HepG2 (cell line): ENCODE results near the gene HOXA7. TPM values are rescaled to one million over a fixed set of nuclear protein-coding genes. Genes with fewer than 3 reads are reported as not detected.
A peak's percentile ranks its signal among the peaks of the same experiment; 100 is the strongest.

ENCODE experiments used
- ELF4 ChIP-seq: sonication (generic); formaldehyde crosslinking; IDR thresholded peaks from 2 replicates; pipeline ENCODE4 v1.5.0; 2020; ENCODE audit warnings: missing genetic modification reagents, mild to moderate bottlenecking, moderate library complexity, borderline replicate concordance
- FOSL1 ChIP-seq: sonication (generic); formaldehyde crosslinking; IDR thresholded peaks from 2 replicates; pipeline ENCODE4 v1.9.0; 2021; ENCODE audit warnings: missing genetic modification reagents, borderline replicate concordance
- GPN1 ChIP-seq: sonication (generic); formaldehyde crosslinking; IDR thresholded peaks from 2 replicates; pipeline ENCODE4 v1.5.1; 2020; ENCODE audit warnings: missing genetic modification reagents, borderline replicate concordance
- HDAC2 ChIP-seq: sonication (generic); formaldehyde crosslinking; IDR thresholded peaks from 2 replicates; pipeline ENCODE4 v1.4.0; 2020; ENCODE audit warnings: missing genetic modification reagents
- HNRNPUL1 ChIP-seq: fragments of 200-400 bp; formaldehyde crosslinking; IDR thresholded peaks from 2 replicates; pipeline ENCODE4 v1.6.1; 2017; ENCODE audit warnings: low read depth, mild to moderate bottlenecking, low read length, moderate library complexity
- JUND ChIP-seq: sonication (generic); formaldehyde crosslinking; IDR thresholded peaks from 2 replicates; pipeline ENCODE4 v1.8.0; 2022; ENCODE audit warnings: mild to moderate bottlenecking, missing genetic modification reagents
- KDM5A ChIP-seq: fragments of 200-600 bp; sonication (generic); IDR thresholded peaks from 2 replicates; pipeline ENCODE4 v1.7.0; 2018; ENCODE audit warnings: antibody characterized with exemption, mild to moderate bottlenecking, low read length, borderline replicate concordance
- MED13 ChIP-seq: sonication (generic); formaldehyde crosslinking; IDR thresholded peaks from 2 replicates; pipeline ENCODE4 v1.5.0; 2020; ENCODE audit warnings: missing genetic modification reagents
- NFE2L2 ChIP-seq: fragments of 150-350 bp; IDR thresholded peaks from 2 replicates; pipeline ENCODE4 v1.6.1; 2014; ENCODE audit warnings: low read length
- NFYC ChIP-seq: IDR thresholded peaks from 2 replicates; pipeline ENCODE4 v1.6.1; 2016; ENCODE audit warnings: missing genetic modification reagents, missing compliant biosample characterization
- NPAS2 ChIP-seq: sonication (generic); formaldehyde crosslinking; IDR thresholded peaks from 2 replicates; pipeline ENCODE4 v1.8.0; 2022; ENCODE audit warnings: mild to moderate bottlenecking, missing genetic modification reagents, borderline replicate concordance
- NR2C2 ChIP-seq: sonication (generic); formaldehyde crosslinking; IDR thresholded peaks from 2 replicates; pipeline ENCODE4 v1.4.0; 2020; ENCODE audit warnings: missing genetic modification reagents, mild to moderate bottlenecking, moderate library complexity, borderline replicate concordance
- NRL ChIP-seq: sonication (generic); formaldehyde crosslinking; IDR thresholded peaks from 2 replicates; pipeline ENCODE4 v1.5.0; 2020; ENCODE audit warnings: missing genetic modification reagents, mild to moderate bottlenecking, moderate library complexity, borderline replicate concordance
- RFX1 ChIP-seq: fragments of 450-650 bp; IDR thresholded peaks from 2 replicates; pipeline ENCODE4 v1.6.1; 2017
- RFXANK ChIP-seq: IDR thresholded peaks from 2 replicates; pipeline ENCODE4 v1.6.1; 2016
- U2AF2 ChIP-seq: fragments of 200-400 bp; formaldehyde crosslinking; IDR thresholded peaks from 2 replicates; pipeline ENCODE4 v1.6.1; 2017; ENCODE audit warnings: low read depth, mild to moderate bottlenecking, low read length
- ZFX ChIP-seq: sonication (generic); formaldehyde crosslinking; IDR thresholded peaks from 2 replicates; pipeline ENCODE4 v1.4.0; 2020; ENCODE audit warnings: mild to moderate bottlenecking, low read depth, missing genetic modification reagents, moderate library complexity
- ZNF260 ChIP-seq: sonication (generic); formaldehyde crosslinking; IDR thresholded peaks from 2 replicates; pipeline ENCODE4 v1.4.0; 2020; ENCODE audit warnings: missing genetic modification reagents, low read depth, mild to moderate bottlenecking, borderline replicate concordance
- ZNF263 ChIP-seq: sonication (generic); formaldehyde crosslinking; IDR thresholded peaks from 2 replicates; pipeline ENCODE4 v1.4.0; 2020; ENCODE audit warnings: missing genetic modification reagents
- ZNF33B ChIP-seq: sonication (generic); formaldehyde crosslinking; IDR thresholded peaks from 2 replicates; pipeline ENCODE4 v1.5.1; 2020; ENCODE audit warnings: mild to moderate bottlenecking, missing genetic modification reagents
- ZNF569 ChIP-seq: sonication (generic); formaldehyde crosslinking; IDR thresholded peaks from 2 replicates; pipeline ENCODE4 v1.5.0; 2020; ENCODE audit warnings: mild to moderate bottlenecking, missing genetic modification reagents, moderate library complexity, borderline replicate concordance
- ZNF678 ChIP-seq: sonication (generic); formaldehyde crosslinking; IDR thresholded peaks from 2 replicates; pipeline ENCODE4 v1.4.0; 2020; ENCODE audit warnings: mild to moderate bottlenecking, missing genetic modification reagents
- ZNF7 ChIP-seq: IDR thresholded peaks from 2 replicates; pipeline ENCODE4 v1.6.1; 2016; ENCODE audit warnings: missing biosample characterization, missing genetic modification reagents
- ZNF709 ChIP-seq: sonication (generic); formaldehyde crosslinking; IDR thresholded peaks from 2 replicates; pipeline ENCODE4 v1.5.0; 2020; ENCODE audit warnings: mild to moderate bottlenecking, missing genetic modification reagents
- ZNF781 ChIP-seq: sonication (generic); formaldehyde crosslinking; IDR thresholded peaks from 2 replicates; pipeline ENCODE4 v1.5.1; 2020; ENCODE audit warnings: borderline replicate concordance, mild to moderate bottlenecking, missing genetic modification reagents; ENCODE audit errors: not compliant biosample characterization
- polyA plus RNA-seq, 8 experiments: library from polyadenylated mRNA; depleted of rRNA in 3 of 8; stranded (reverse) in 7 of 8; unstranded in 1 of 8; fragments of >200 nt; fragmentation: Illumina TruSeq in 4 of 8; extraction: Trizol in 4 of 8; gene quantifications; 2 replicates each; pipeline versions ENCODE4 v1.2.1 to v1.2.3, GENCODE V29; 2011 to 2016; ENCODE audit warnings: low read depth in 4 of 8, missing spikeins in 1 of 8, mixed read lengths in 1 of 8; ENCODE audit not compliant: insufficient read depth in 1 of 8
- total RNA-seq, 5 experiments: library from RNA; depleted of rRNA; stranded (reverse); fragments of >200 nt; fragmentation: Illumina TruSeq; extraction: Trizol; gene quantifications; 2 replicates each; pipeline ENCODE4 v1.2.3, GENCODE V29; 2016; ENCODE audit warnings: low read depth in 1 of 5
- TF ChIP-seq, protein P1 (sequence below): sonication (generic); formaldehyde crosslinking; conservative IDR thresholded peaks from 2 replicates; pipeline ENCODE4 v1.8.1; 2023; ENCODE audit warnings: missing genetic modification reagents
- TF ChIP-seq, protein P2 (sequence below): sonication (generic); formaldehyde crosslinking; IDR thresholded peaks from 2 replicates; pipeline ENCODE4 v1.5.1; 2020; ENCODE audit warnings: missing genetic modification reagents, mild to moderate bottlenecking, borderline replicate concordance
- TF ChIP-seq, protein P3 (sequence below): sonication (generic); formaldehyde crosslinking; IDR thresholded peaks from 2 replicates; pipeline ENCODE4 v1.8.1; 2023; ENCODE audit warnings: mild to moderate bottlenecking, inconsistent platforms, moderate library complexity, missing genetic modification reagents, borderline replicate concordance

HOXA7 gene
- total and polyA plus RNA-seq, 2 of the 13 experiments (the other 11 are each of a cell fraction or from before 2014, with no cell fraction given), result 0.05 TPM; not detected in 1

DNA sequence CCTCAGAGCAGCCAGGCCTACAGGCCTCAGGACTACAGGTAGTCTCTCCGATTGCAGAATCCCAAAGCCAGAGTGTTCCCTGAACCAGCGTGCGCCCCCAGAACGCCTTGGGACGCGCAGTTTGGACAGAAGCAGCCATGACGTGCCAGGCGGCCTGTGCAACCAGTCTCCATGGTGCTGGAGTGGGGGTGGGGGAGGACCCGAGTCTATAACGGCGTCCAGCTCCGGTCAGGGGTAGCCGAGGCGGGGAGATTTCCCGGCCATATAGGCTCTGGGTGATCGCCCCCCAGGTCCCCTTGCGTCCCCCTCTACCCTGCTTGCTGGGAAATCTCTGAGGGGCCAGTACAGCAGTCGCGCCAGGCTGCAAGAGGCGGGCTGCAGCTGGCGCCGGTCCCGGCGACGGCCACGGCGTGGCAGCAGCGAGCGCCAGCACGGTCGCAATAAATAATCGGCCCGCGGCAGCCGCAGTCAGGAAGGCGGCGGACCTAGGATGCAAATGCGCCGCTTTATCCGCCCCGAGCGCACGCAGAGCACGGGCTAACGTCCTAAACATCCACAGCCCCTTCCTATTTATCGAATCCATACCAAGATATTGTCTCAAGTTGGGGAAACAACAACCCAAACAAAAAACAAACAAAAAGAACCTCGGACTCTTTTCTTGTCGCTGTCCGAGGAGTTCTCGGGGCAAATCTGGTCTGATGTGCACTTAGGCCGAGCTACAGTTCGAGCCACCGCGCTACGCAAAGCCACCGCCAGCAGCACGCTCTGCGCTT is 5.7 kb downstream of the HOXA7 start (continued):
- 0 out of 2 replicates have a peak, but pooled peaks have one; percentile 31 for TF ChIP-seq HDAC2 (CRISPR knock-in tag)
- no peak for TF ChIP-seq HNRNPUL1
- TF ChIP-seq KDM5A, result no peak
- no peak for TF ChIP-seq RFXANK (CRISPR knock-in tag)
- no peak for TF ChIP-seq ZNF569 (CRISPR knock-in tag)
- TF ChIP-seq ZNF260 (CRISPR knock-in tag), result no peak
- peak; percentile 79 for TF ChIP-seq ZNF781 (CRISPR knock-in tag)
- TF ChIP-seq, protein P1, sequence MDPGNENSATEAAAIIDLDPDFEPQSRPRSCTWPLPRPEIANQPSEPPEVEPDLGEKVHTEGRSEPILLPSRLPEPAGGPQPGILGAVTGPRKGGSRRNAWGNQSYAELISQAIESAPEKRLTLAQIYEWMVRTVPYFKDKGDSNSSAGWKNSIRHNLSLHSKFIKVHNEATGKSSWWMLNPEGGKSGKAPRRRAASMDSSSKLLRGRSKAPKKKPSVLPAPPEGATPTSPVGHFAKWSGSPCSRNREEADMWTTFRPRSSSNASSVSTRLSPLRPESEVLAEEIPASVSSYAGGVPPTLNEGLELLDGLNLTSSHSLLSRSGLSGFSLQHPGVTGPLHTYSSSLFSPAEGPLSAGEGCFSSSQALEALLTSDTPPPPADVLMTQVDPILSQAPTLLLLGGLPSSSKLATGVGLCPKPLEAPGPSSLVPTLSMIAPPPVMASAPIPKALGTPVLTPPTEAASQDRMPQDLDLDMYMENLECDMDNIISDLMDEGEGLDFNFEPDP (CRISPR knock-in tag), result no peak
- TF ChIP-seq ZNF678, result no peak
- TF ChIP-seq RFX1, result no peak
- TF ChIP-seq, protein P2, sequence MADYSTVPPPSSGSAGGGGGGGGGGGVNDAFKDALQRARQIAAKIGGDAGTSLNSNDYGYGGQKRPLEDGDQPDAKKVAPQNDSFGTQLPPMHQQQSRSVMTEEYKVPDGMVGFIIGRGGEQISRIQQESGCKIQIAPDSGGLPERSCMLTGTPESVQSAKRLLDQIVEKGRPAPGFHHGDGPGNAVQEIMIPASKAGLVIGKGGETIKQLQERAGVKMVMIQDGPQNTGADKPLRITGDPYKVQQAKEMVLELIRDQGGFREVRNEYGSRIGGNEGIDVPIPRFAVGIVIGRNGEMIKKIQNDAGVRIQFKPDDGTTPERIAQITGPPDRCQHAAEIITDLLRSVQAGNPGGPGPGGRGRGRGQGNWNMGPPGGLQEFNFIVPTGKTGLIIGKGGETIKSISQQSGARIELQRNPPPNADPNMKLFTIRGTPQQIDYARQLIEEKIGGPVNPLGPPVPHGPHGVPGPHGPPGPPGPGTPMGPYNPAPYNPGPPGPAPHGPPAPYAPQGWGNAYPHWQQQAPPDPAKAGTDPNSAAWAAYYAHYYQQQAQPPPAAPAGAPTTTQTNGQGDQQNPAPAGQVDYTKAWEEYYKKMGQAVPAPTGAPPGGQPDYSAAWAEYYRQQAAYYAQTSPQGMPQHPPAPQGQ (CRISPR knock-in tag), result no peak
- TF ChIP-seq NR2C2 (CRISPR knock-in tag), result no peak
- TF ChIP-seq JUND, result 0 out of 2 replicates have a peak, but pooled peaks have one; percentile 12
- TF ChIP-seq, protein P3, sequence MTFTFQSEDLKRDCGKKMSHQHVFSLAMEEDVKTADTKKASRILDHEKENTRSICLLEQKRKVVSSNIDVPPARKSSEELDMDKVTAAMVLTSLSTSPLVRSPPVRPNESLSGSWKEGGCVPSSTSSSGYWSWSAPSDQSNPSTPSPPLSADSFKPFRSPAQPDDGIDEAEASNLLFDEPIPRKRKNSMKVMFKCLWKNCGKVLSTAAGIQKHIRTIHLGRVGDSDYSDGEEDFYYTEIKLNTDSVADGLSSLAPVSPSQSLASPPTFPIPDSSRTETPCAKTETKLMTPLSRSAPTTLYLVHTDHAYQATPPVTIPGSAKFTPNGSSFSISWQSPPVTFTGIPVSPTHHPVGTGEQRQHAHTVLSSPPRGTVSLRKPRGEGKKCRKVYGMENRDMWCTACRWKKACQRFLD (CRISPR knock-in tag), result peak; percentile 61; the same call in 1 of the 2 replicates
- peak; percentile 15; the same call in 1 of the 2 replicates for TF ChIP-seq NRL
- TF ChIP-seq MED13 (CRISPR knock-in tag), result no peak
- no peak for TF ChIP-seq NPAS2 (CRISPR knock-in tag)
- TF ChIP-seq NFE2L2, result no peak
- TF ChIP-seq ZFX (CRISPR knock-in tag), result peak; percentile 98
- TF ChIP-seq NFYC (CRISPR knock-in tag), result no peak
- no peak for TF ChIP-seq ZNF33B
- TF ChIP-seq ELF4 (CRISPR knock-in tag), result no peak
- TF ChIP-seq U2AF2, result no peak
- TF ChIP-seq ZNF263, result no peak
- TF ChIP-seq FOSL1 (CRISPR knock-in tag), result no peak
- TF ChIP-seq ZNF7, result no peak
- no peak; the same call in 1 of the 2 replicates for TF ChIP-seq ZNF709 (CRISPR knock-in tag)
- TF ChIP-seq GPN1 (CRISPR knock-in tag), result no peak
